HEK293T (cell line): Measurements from ENCODE around the gene ZDHHC14.

Source experiments
- CTCF ChIA-PET: fragments of 350-600 bp; formaldehyde crosslinking; extraction: SDS; loops from one replicate; lab custom pipeline; 2021; ENCODE audit warnings: antibody characterized with exemption, inconsistent platforms; lab: Yijun Ruan, JAX
- POLR2A ChIA-PET: fragments of 350-600 bp; formaldehyde crosslinking; extraction: SDS; loops from one replicate; lab custom pipeline; 2020; ENCODE audit warnings: antibody characterized with exemption, inconsistent platforms; lab: Yijun Ruan, JAX
- DNase-seq: peaks from one replicate; pipeline ENCODE4 v3.0.0; 2012; ENCODE audit warnings: mixed read lengths; ENCODE audit errors: extremely low spot score
- ARNT ChIP-seq: fragments of 450-650 bp; IDR thresholded peaks from 2 replicates; pipeline ENCODE4 v1.6.1; 2017; ENCODE audit warnings: mild to moderate bottlenecking
- BHLHE40 ChIP-seq: fragments of 450-650 bp; IDR thresholded peaks from 2 replicates; pipeline ENCODE4 v1.6.1; 2016; ENCODE audit warnings: mild to moderate bottlenecking, moderate library complexity, borderline replicate concordance
- CTBP1 ChIP-seq: fragments of 450-650 bp; IDR thresholded peaks from 2 replicates; pipeline ENCODE4 v1.6.1; 2016; ENCODE audit warnings: borderline replicate concordance
- ELF4 ChIP-seq: fragments of 450-650 bp; IDR thresholded peaks from 2 replicates; pipeline ENCODE4 v1.6.1; 2017; ENCODE audit warnings: antibody characterized with exemption
- FOXA1 ChIP-seq: fragments of 450-650 bp; IDR thresholded peaks from 2 replicates; pipeline ENCODE4 v1.6.1; 2016; ENCODE audit warnings: mild to moderate bottlenecking
- FOXK2 ChIP-seq: fragments of 450-650 bp; IDR thresholded peaks from 2 replicates; pipeline ENCODE4 v1.6.1; 2016; ENCODE audit warnings: mild to moderate bottlenecking
- FOXM1 ChIP-seq: fragments of 450-650 bp; IDR thresholded peaks from 2 replicates; pipeline ENCODE4 v1.6.1; 2017; ENCODE audit warnings: mild to moderate bottlenecking, borderline replicate concordance
- HDGF ChIP-seq: fragments of 450-650 bp; IDR thresholded peaks from 2 replicates; pipeline ENCODE4 v1.6.1; 2017; ENCODE audit warnings: antibody characterized with exemption, borderline replicate concordance
- L3MBTL2 ChIP-seq: fragments of 450-650 bp; conservative IDR thresholded peaks from 2 replicates; pipeline ENCODE4 v1.6.1; 2016; ENCODE audit warnings: mild to moderate bottlenecking
- LEF1 ChIP-seq: fragments of 450-650 bp; IDR thresholded peaks from 2 replicates; pipeline ENCODE4 v1.6.1; 2017; ENCODE audit warnings: mild to moderate bottlenecking, borderline replicate concordance
- NFRKB ChIP-seq: fragments of 450-650 bp; IDR thresholded peaks from 2 replicates; pipeline ENCODE4 v1.6.1; 2016; ENCODE audit warnings: mild to moderate bottlenecking, moderate library complexity
- PKNOX1 ChIP-seq: fragments of 450-650 bp; IDR thresholded peaks from 2 replicates; pipeline ENCODE4 v1.6.1; 2016
- SP1 ChIP-seq: fragments of 450-650 bp; IDR thresholded peaks from 2 replicates; pipeline ENCODE4 v1.6.1; 2017
- SUZ12 ChIP-seq: fragments of 450-650 bp; IDR thresholded peaks from 2 replicates; pipeline ENCODE4 v1.6.1; 2016; ENCODE audit warnings: mild to moderate bottlenecking
- TARDBP ChIP-seq: fragments of 450-650 bp; IDR thresholded peaks from 2 replicates; pipeline ENCODE4 v1.6.1; 2016
- ZNF384 ChIP-seq: fragments of 450-650 bp; IDR thresholded peaks from 2 replicates; pipeline ENCODE4 v1.6.1; 2016

The ZDHHC14 gene

DNA sequence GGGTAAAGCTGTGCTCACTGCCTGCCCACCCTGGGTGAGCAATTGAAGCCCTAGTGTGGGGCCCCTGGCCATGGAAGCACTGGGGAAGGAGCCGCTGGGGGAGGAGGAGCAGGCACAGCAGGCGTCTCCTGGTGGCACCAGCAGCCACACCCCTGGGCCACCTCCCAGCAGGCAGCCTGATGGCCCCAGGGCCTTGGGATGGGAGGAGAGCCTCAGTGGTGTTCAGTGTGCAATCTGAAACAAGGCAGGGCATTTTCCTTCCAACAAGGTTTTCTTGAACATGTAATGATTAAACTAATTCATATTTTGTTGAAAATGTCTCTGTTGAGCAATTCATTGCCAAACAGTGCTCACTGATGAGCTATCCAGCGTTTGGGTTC, 151.0 kb downstream of the ZDHHC14 start:
- POLR2A ChIA-PET, result no interaction called here
- TF ChIP-seq SP1 (no peak), SUZ12 (no peak), PKNOX1 (no peak), ELF4 (no peak), ARNT (no peak), BHLHE40 (no peak), L3MBTL2 (no peak), TARDBP (no peak), FOXK2 (no peak), ZNF384 (no peak), FOXA1 (no peak), FOXM1 (no peak), LEF1 (no peak), NFRKB (no peak), CTBP1 (no peak), HDGF (no peak)
- CTCF ChIA-PET, result no interaction called here
- DNase-seq, result no peak

DNA sequence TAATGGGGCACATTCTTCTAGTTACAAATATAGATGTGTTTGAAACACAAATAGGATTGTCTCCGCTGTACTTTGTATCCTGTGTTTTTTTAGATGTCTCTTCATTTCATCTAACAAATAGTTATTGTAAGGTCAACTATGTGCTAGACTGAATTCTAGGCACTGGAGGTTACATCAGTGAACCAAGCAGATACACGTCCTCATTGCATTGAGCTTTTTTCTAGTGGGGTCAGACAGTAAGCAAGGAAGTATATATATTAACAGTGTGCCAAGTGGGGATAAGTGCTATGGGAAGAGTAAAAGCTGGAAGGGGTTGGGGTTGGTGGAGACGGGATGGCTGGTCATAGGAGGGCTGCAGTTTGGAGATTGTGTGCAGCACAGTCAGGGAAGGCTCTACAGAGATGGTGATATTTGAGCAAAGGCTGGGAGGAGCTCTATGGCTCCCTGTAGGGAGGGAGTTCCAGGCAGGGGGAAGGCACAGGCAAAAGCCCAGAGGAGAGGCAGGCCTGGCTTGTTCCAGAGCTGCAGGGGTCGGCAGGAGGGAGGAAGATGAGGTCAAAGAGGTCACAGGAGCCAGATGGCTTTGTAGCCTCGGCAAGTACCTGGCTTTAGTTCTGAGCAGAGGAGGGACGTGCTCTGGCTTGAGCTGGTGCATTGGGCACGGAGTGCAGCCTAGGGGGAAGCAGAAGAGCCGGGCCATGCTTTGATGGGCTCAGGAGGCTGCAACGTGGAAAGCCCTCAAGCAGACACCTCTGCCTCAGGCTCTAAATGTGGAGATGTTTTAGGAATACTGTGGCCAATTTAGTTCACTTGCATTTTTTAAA, 152.3 kb downstream of the ZDHHC14 start:
- ChIA-PET POLR2A (interaction anchor here (0.6 kb wide), 2 partner anchors 9 to 600 kb away, joined by 3 read pairs; no protein-coding TSS in a partner anchor), CTCF (no interaction called here)
- no peak for DNase-seq
- TF ChIP-seq PKNOX1 (no peak), ELF4 (no peak), FOXA1 (no peak), BHLHE40 (no peak), SP1 (no peak), LEF1 (no peak), SUZ12 (no peak)

GRCh38 chr6:157534134-157534871, 153.3 kb downstream of the ZDHHC14 start:
- CTCF ChIA-PET, result no interaction called here
- TF ChIP-seq BHLHE40 (no peak), ZNF384 (no peak), FOXK2 (no peak), SP1 (no peak), FOXA1 (no peak), L3MBTL2 (no peak)
- POLR2A ChIA-PET, result no interaction called here
- no peak for DNase-seq

- ChIA-PET CTCF (no interaction called here), POLR2A (no interaction called here)
- no peak for TF ChIP-seq ARNT
- TF ChIP-seq LEF1, result no peak
- no peak for TF ChIP-seq PKNOX1
- TF ChIP-seq SUZ12, result no peak
- TF ChIP-seq ELF4, result no peak
- no peak for TF ChIP-seq HDGF
- TF ChIP-seq FOXK2, result no peak
- TF ChIP-seq NFRKB, result no peak
- no peak for TF ChIP-seq BHLHE40
- no peak for DNase-seq
Measured at GRCh38 chr6:157534977-157535339, 154.0 kb downstream of the ZDHHC14 start.

DNA sequence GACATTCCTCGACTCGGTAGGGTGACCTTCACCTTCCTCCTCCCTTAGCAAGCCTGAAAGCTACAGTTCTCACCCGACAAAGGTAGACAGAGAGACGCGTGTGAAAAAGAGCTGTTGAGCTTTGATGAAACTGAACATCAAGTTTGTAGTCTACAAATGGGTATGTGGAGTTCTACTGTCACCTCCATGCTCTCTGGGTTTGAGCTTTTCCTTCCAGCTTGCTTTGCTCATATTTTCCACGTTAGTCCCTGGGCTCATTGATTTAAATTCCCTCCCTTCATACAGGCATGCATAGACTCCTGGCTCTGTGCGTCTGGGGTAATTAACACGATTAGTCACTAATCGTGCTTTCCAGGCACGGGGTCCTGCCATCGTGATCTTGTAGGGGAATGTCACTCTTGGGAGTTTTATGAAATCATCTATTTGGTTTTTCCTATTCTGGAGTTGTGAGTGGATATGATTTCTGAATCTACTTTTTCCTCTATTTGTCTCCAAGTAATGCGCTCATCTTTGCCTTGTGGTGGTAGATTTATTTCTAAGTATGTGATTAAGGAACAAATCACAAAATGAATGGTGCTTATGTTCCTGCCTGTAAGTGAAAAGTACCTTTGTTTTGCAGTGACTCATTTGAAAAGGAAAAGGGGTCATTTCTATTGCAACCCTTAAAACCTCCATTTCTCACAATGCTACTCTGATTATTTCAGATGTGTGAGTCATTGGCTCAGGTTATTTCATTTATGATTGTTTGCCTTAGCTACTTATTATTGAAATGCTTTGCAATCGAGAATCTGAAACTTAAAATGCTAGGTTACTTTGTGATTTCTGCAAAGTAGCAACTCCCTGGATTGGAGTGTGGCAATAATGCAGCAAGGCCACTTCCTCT, 154.6 kb downstream of the ZDHHC14 start:
- DNase-seq, result no peak
- ChIA-PET CTCF (no interaction called here), POLR2A (no interaction called here)
- TF ChIP-seq NFRKB (no peak), LEF1 (no peak), L3MBTL2 (no peak), CTBP1 (no peak), TARDBP (no peak), FOXA1 (no peak), ARNT (no peak), SUZ12 (no peak), ZNF384 (no peak), BHLHE40 (no peak), FOXK2 (no peak), FOXM1 (no peak), ELF4 (no peak), SP1 (no peak), PKNOX1 (no peak), HDGF (no peak)
